KBM-7 (cell line): ENCODE measurements around the gene IL17B.
"Not testable (repeated sequence)": the region's sequence is repeated elsewhere in the genome, so short reads cannot be mapped to it uniquely, and the experiment has no call there.

ENCODE experiments used
- DNase-seq: peaks from one replicate; pipeline ENCODE4 v3.0.0-alpha.2; 2015
- in situ Hi-C: fragments of 300-500 bp; cut with MboI; formaldehyde crosslinking; loops from 2 replicates; pipeline ENCODE4 v1.14.3; 2020; ENCODE audit warnings: low sequenced_read_pairs, low pct_unique_long_range_greater_than_20kb, mixed read lengths

Gene IL17B

DNA sequence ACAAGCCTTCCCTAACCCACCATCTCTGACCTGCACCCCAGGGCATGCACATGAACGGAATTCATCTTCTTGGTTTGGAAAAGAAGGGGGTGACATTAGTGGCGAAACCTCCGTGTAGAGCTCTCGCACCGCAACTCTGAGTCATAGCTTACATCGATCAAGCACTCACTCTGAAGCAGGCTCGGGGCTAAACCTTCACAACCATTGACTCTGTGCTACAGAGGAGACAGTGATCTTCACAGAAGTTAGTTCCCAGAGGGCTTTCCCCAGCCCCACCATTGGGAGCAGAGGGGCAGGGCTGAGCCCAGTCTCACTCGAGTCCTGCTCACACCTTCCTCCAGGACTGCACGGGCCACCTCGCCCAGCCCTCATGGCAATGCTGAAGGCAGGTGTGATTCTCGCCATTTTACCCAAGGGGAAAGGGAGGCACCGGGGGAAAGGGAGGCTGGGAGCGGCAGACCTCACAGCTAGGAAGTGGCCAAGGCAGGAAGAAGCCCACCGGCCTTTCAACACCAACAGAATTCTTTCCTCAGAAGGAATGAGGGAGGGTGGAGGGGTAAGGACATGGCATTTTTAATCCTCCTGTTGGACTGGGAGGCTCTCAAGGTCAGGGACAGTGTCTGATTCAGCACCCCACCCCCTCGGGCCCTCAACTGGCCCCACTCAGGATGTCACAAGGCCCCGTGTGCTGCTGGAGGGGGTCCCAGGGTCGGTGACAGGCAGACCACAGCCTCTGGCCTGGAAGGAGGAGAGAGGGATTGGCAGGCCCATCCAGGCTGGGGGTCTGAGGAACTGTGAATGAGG is 25.9 kb upstream of the IL17B start:
- no peak for DNase-seq
- in situ Hi-C loops = no loop called here

- in situ Hi-C loops = no loop called here
- DNase-seq = no peak
These were observed 25.0 kb upstream of the IL17B start for GRCh38 chr5:149403923-149404745.

DNA sequence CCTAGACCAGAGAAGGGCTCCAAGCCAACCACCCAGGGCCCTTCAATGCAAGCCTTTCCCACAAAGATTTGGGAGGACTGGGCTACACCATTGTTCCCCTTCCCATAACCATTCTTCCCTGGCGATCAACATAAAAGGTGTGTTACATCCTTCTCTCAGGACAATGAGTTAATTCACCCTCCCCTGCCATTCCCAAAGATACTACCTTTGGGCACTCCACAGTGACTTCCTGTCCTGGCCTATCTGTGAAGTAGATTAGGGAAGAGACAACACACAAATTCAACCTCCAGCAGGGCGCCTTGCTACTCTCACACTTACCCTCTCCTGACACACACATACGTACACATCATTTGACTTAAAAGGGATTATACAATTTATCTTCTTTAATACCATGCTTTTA is 23.2 kb upstream of the IL17B start:
- DNase-seq = no peak
- in situ Hi-C loops = no loop called here

- DNase-seq = no peak
- in situ Hi-C loops = no loop called here
These were observed 22.0 kb upstream of the IL17B start for GRCh38 chr5:149401051-149401450.

DNA sequence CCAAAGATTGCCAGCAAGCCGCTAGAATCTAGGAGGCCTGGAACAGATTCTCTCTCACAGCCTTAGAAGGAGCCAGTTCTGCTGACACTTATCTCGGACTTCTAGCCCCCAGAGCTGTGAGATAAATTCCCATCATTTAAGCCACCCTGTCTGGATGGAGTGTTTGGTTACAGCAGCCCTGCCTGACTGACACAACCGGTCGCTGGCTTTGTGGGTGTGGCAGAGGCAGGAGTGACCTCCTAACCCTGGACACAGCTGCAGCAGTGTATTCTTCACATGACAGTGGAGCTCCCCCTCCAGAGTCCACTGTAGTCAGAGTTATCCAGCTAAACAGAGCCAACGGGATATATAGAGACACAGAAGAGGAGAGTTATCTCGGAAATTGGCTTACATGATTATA is 21.2 kb upstream of the IL17B start:
- DNase-seq = no peak
- in situ Hi-C loops = no loop called here

- in situ Hi-C loops = no loop called here
- DNase-seq = no peak
These were observed 20.7 kb upstream of the IL17B start for GRCh38 chr5:149399775-149400174.

DNA sequence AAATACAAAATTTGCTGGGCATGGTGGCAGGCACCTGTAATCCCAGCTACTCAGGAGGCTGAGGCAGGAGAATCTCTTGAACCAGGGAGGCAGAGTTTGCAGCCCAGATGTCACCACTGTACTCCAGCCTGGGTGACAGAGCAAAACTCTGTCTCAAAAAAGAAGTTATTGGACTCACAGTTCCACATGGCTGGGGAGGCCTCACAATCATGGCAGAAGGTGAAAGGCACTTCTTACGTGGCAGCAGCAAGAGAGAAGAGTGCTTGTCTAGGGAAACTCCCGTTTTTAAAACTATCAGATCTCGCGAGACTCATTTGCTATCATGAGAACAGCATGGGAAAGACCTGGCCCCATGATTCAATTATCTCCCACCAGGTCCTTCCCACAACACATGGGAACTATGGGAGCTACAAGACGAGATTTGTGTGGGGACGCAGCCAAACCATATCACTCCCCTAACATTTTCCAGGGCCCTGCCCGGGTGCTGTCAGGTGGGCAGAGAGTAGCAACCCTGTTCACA is 19.7 kb upstream of the IL17B start:
- in situ Hi-C loops, DNase-seq: not testable (repeated sequence)

GRCh38 chr5:149397530-149397929 is 18.4 kb upstream of the IL17B start:
- in situ Hi-C loops = no loop called here
- no peak for DNase-seq

DNA sequence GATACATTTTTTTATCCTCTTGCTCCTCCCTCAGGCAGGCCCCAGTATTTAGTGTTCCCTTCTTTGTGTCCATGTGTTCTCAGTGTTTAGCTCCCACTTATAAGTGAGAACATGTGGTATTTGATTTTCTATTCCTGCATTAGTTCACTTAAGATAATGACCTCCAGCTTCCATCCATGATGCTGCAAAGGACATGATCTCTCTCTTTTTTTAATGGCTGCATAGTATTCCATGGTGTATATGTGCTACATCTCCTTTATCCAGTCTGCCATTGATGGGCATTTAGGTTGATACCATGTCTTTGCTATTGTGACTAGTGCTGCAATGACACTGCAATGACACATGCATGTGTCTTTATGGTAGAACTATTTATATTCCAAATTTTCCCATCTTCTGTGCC is 15.9 kb upstream of the IL17B start:
- DNase-seq, in situ Hi-C loops: not testable (repeated sequence)

DNA sequence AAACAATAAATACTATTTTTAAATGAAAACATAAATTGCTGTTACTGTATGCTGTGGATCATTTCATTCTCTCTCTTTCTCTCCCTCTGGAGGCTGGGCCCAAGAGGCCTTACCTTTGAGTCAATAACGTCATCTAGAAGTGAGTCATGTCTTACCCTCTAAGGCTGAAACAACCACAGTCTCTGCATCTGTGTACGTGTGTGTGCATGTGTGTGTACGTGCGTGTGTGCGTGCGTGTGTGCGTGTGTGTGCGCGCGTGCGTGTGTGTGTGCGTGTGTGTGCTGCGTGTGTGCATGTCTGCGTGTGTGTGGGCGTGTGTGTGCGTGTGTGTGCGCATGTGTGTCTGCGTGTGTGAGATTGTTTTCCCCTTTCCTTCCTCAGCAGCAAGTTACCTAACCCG is 13.6 kb upstream of the IL17B start:
- no peak for DNase-seq
- in situ Hi-C loops = no loop called here

- in situ Hi-C loops = no loop called here
- DNase-seq = no peak
These were observed 12.4 kb upstream of the IL17B start for GRCh38 chr5:149391524-149391923.

DNA sequence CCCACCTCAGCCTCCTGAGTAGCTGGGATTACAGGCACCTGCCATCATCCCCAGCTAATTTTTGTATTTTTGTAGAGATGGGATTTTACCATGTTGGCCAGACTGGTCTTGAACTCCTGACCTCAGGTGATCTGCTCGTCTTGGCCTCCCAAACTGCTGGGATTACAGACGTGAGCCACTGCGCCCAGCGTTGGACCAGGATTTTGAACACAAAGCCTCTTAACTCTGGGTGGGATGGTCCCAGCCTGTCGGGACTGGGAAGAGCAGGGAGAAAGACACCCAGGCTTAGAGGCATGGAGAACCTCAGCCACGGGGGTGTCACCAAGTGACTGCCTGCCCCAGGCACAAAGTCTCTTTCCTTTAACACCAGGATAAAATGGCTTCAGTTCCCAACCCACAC is 12.0 kb upstream of the IL17B start:
- in situ Hi-C loops, DNase-seq: not testable (repeated sequence)

DNA sequence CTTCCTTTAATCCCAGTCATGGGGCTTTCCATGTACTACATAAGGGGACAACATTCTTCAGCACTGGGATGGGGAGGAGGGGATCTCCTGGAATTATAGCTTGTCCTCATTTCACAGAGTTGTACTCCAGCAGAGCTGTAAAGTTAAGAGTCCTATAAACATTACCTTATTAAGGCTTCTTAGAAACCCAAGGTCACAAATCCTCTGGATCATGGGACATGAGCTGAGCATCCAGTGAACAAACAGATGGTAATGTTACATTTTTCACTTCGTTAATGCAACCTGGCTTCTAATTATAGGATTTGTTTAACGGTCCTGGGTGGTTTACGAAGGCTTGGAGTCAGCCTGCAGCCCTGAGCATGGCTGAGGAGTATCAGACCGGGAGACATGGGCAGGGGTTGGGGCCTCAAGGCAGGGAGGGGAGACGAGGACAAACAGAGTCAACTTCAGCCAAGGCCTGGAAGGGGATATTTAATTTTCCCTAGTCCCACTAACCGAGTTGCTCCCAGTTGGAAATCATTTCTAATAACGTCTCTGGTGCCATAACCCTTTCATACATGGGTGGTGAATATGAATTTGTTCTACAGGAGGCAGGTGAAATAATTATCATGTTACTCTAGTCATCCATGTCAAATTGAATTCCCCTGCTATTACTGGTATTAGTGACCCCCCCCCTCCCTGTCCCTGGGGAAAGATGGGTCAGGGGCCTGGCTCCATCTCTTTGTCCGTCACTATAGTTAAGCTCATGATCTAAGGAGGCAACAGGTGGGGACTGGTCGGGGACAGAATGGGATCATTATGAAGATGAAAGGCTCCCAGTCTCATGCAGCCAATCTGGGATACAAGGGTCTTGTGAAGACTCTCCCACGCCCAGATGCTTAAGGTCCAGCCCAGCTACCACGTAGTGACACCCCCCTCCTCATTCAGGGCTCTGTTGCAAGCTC is 10.7 kb upstream of the IL17B start:
- in situ Hi-C loops = no loop called here
- DNase-seq = no peak

- in situ Hi-C loops = no loop called here
- DNase-seq = no peak
These were observed 9.6 kb upstream of the IL17B start for GRCh38 chr5:149388498-149389190.

GRCh38 chr5:149387982-149388381 is 8.9 kb upstream of the IL17B start:
- in situ Hi-C loops = no loop called here

GRCh38 chr5:149387081-149387631 is 8.1 kb upstream of the IL17B start:
- in situ Hi-C loops = no loop called here
- DNase-seq = no peak

More at GRCh38 chr5:149387982-149388381, 8.9 kb upstream of the IL17B start:
- DNase-seq = no peak

GRCh38 chr5:149386166-149386565 is 7.1 kb upstream of the IL17B start:
- in situ Hi-C loops = no loop called here
- no peak for DNase-seq

GRCh38 chr5:149383399-149383798 is 4.3 kb upstream of the IL17B start:
- no peak for DNase-seq
- in situ Hi-C loops = no loop called here
